GM18867 (cell line): Measurements from ENCODE around the gene XAF1.
"Not testable (repeated sequence)": the region's sequence is repeated elsewhere in the genome, so short reads cannot be mapped to it uniquely, and the experiment has no call there.

Experiments used
- ATAC-seq: cut with Tn5 transposase; IDR thresholded peaks from one replicate; pipeline ENCODE4 v1.9.1; 2021; ENCODE audit warnings: mild to moderate bottlenecking, moderate library complexity; ENCODE audit not compliant: unreplicated experiment

Gene XAF1

DNA sequence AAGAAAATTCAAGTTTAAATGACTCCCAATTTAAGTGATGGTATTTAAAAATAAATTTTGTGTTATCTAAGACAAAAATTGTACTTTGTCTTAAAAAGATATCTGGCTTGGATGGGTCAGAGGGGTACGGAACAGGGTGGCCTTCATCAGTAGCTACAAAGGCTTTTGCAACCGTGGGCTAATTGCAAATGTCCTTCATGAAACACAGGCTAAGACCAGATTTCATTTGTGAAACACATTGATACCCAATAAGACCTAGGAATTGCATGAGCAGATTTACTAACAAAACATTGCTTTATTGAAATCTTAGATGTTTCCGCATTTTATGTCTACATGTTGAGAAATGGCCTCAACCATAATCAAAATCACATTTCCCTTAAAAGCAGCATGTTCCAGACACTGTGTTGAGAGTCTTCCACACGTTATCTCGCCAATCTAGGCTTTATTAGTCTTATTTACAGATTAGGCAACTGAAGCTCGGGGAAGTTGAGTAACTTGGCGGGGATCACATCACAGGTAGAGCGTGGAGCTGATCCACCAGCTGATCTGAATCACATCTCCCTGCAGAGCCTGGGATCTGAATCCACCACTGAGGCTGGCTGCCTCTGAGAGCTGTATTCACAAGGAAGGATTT is 42.0 kb downstream of the XAF1 start:
- no peak for ATAC-seq

DNA sequence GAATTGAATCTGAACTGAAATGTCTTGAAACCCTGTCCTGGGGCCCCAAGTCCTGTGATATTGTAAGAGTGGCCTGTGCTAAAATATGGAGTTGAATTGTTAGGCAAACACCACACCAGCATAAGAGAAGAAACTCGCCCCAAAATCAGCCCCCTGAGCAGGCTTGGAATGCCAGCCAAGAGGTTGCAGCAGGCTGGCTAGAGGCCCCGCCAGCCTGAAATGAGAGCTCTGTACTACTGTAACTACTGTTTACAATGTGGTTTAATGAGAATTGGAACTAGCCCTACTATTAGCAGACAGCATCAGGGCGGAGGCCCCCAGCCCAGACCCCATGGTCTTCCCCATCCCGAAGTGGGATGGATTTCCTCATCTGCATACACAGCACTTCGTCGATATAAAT is 43.9 kb downstream of the XAF1 start:
- no peak for ATAC-seq

DNA sequence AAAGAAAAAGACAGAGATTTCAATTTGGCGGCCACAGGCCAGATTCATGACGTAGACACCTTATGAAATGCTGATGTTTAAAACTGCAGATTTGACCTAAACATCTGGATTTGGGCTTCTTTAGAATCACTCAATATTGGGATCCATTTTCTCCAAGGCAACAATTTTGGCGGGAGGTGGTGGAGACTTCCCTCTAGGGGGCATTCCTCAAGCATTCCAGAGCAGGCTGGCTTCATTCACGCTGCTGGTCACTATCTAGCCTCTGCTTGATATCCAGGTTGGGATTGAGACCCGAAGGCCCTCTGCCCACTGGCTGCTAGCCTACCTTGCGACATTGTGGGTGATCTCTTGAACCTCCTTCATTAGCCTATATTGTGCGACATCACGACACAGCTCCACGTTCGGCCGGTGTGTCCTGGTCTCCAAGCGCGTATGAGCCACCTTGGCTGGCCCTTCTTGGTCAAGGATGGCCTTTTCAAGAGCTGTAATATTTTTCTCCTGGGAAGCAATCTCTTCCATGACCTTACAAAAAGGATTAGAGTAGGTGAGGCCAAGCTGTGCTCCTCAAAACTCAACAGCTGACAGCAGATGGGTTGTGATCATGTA is 44.7 kb downstream of the XAF1 start:
- no peak for ATAC-seq

DNA sequence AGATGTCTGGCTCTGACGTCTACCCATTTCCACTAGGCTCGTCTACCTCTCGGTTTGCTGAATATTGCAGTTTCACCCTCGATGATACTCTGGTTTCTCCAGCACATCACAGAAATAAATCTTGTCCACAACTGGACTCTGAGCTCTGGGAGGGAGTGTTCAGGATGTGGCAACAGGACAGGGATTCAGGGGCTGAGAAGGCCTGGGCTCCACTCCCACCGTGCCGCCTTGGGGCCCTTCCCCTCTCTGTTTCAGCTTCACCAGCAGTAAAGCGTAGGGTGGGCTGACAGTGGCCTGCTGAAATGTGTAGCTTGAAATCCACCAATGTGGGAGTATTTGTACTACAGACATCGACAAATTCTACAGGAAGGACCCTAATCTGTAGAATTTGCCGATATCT is 55.7 kb downstream of the XAF1 start:
- ATAC-seq = no peak

DNA sequence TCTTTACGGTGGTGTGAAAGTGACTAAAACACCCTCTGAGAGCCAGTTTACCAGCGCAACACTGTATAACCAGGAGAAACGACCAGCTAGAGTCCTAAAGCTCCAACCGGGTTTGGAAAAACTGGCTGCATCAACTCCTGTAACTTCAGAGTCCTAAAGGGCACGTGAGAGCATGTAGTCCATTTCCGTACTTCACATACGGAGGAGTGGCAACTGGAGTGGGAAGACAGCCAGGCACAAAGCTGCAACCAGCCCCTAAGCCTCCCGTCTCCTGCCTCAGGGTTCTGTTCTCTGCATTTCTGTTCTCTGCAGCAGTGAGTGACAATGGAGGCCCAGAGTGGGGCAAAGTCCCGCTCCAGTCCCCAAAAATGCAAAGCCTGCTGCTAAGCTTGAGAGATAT is 56.4 kb downstream of the XAF1 start:
- ATAC-seq = no peak

DNA sequence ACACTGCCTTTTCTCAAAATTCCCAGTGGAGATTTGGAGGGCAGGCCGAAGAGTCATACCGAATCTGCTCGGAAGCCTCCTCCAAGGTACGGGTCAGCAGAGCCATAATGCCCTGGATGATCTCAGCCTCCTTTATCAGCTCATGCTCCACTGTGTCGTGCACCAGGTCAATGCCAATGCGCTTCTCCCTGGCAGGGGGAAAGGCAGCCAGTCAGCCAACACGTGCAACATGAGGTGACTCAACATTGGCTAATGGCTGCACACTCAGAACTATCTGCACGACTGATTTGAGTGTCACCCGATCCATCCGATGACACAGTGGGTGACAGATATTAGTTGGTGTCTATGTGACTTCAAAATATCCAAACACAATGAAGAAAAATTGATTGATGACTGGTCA is 59.9 kb downstream of the XAF1 start:
- ATAC-seq = no peak

DNA sequence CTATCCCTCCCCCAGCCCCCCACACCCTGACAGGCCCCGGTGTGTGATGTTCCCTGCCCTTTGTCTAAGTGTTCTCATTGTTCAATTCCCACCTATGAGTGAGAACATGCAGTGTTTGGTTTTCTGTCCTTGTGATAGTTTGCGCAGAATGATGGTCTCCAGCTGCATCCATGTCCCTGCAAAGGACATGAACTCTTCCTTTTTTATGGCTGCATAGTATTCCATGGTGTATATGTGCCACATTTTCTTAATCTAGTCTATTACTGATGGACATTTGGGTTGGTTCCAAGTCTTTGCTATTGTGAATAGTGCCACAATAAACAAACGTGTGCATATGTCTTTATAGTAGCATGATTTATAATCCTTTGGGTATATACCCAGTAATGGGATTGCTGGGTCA is 60.5 kb downstream of the XAF1 start:
- not testable (repeated sequence) for ATAC-seq

DNA sequence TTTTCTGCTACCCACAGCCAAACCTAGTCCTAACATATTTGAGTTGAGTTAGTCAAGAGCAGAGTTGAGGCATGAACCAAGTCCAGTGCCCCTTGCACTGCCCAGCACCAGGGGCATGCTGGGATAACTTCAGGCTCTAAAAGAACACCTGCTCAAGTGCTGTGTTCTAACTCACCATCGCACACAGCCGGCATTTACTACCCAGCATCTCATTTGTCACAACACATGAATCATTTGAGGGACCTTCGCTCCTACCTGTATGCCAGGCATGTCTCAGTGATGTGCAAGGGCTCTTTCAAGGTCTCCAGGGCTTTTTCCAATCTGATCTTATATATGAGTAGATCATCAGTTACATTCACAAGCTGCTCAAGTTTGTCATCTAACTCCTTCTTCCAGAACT is 63.1 kb downstream of the XAF1 start:
- ATAC-seq = no peak

DNA sequence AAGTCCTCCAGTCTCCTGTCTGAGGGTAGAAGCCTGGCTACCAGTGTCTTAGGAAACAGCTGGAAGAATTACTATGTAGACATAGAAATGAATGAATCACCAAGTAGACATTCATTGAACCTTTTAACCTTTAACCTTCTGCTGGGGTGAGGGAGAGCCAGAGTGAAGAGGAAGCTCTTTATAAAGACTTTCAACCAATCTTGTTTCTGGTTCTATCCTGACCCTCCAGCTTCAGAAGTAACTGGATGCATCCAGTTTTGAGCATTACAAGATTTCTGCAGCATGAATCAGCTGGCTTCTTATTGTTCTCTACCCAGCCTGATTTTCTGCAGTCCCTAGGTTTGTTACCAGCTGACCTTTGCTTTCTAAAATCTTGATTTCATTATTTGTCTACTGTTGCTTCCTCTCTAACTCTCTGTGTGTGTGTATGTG is 67.2 kb downstream of the XAF1 start:
- ATAC-seq = no peak
